NCI-H1105 treated with DMSO at 0.1 percent for 48 hours (cell line): Measurements from ENCODE around the gene CTSC.

Experiments
- DNase-seq: peaks from one replicate; lab custom pipeline; 2025; lab: John Stamatoyannopoulos, UW

CTSC gene

DNA sequence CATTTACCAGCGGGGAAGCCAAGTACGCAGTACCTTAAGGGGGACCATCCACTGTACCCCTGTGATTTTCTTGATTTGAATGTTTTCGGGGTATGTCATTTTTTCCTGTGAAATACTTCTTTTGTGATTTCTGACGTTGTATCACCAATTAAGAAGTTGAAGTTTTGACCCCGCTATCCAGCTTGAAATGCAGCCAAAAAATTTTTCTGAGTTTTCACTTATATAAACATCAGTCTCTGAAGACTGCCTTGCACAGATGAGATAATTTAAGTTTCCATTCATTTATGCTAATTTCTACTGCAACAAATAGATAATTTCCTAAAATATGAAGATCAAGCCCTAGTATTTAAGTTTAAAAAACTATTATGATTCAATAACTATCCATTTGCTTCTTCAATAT, 20.0 kb downstream of the CTSC start:
- no peak for DNase-seq

GRCh38 chr11:88315981-88316441, 21.5 kb downstream of the CTSC start:
- DNase-seq = no peak

DNA sequence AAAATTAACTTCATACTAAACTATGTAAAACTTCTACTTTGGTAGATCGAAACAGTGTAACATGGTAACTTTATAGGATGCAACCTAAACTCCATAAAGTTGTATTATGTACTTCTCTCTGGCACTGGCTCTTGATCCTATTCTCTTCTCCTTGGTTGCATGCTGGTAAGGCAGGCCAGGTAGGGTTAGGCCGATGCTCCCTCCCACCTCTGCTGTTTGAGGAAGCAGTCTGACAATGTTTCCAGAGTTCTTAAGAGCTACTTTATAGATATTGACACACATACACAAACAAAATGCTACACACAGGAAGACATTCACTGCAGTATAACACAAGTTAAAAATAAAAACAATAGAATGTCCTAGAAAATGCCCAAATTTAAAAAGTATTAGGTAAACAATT, 22.5 kb downstream of the CTSC start:
- DNase-seq = no peak

GRCh38 chr11:88313441-88313840, 24.1 kb downstream of the CTSC start:
- no peak for DNase-seq

DNA sequence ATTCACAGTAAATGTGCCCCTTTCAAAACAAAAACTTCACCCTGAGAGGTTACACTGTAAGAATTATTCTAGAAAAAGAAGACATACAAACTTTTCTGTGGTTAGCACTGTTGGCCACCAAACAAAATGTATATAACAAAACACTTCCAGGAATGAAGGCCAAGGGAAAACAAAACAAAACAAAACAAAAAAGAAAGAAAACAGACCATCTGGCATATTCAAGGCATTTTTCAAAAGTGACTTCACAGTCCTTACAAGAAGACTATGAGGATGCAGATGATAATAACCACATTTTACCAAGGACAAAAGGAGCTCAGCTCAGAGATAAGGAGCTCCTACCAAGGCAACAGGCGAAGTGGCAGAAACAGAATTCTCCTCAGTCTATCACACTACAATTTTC, 24.9 kb downstream of the CTSC start:
- DNase-seq = no peak

- DNase-seq = no peak
Observed at GRCh38 chr11:88310246-88310645, 27.3 kb downstream of the CTSC start.

DNA sequence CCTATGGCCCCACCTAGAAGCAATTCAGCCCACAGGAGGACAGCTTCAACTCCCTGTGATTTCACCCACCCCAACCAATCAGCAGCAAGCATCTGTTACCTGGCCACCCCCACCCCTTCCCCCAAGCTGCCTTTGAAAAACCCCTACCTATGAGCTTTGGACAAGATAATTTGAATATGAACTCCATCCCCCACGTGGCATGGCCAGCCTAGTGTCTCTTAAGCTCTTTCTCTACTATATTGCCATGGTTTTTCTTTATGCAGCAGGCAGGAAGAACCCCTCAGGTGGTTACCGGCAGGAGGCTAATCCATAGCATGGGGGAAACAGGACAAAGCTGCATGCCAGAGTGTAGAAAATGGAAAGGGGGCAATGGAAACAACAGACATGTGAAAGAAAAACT, 29.0 kb downstream of the CTSC start:
- no peak for DNase-seq

GRCh38 chr11:88307749-88308425, 29.6 kb downstream of the CTSC start:
- DNase-seq = no peak

DNA sequence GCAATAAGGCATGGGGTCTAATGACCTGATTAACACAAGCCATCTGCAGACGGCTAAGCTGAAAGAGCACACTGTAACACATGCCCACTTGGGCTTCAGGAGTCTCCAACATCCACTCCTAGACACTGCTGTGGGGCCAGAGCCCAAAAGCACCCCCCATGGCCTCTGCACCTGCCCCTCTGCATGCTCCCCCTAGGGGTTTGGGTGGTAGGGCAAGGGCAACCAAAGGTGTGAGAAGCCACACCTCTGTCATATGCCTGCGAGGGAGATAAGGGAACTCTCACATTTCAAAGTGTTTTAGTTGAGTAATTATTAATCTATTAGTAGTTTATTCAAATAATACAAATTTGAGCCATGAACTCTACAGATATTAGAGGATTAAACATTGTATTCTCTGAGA, 30.8 kb downstream of the CTSC start:
- no peak for DNase-seq

- no peak for DNase-seq
Observed at GRCh38 chr11:88305430-88305829, 32.1 kb downstream of the CTSC start.

DNA sequence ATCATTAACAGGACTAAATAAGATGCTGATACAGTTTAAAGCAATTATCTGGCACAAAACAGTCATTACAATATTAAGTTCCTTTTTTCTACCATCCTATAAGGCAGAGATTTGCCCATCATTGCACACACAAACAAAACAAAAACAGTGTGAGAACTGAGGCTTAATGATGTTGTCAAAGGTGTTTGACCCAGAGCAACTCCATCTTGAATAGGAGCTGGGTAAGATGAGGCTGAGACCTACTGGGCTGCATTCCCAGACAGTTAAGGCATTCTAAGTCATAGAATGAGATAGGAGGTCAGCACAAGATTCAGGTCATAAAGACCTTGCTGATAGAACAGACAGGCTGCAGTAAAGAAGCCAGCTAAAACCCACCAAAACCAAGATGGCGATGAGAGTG, 33.2 kb downstream of the CTSC start:
- no peak for DNase-seq

- no peak for DNase-seq
Observed at GRCh38 chr11:88303037-88303436, 34.5 kb downstream of the CTSC start.

DNA sequence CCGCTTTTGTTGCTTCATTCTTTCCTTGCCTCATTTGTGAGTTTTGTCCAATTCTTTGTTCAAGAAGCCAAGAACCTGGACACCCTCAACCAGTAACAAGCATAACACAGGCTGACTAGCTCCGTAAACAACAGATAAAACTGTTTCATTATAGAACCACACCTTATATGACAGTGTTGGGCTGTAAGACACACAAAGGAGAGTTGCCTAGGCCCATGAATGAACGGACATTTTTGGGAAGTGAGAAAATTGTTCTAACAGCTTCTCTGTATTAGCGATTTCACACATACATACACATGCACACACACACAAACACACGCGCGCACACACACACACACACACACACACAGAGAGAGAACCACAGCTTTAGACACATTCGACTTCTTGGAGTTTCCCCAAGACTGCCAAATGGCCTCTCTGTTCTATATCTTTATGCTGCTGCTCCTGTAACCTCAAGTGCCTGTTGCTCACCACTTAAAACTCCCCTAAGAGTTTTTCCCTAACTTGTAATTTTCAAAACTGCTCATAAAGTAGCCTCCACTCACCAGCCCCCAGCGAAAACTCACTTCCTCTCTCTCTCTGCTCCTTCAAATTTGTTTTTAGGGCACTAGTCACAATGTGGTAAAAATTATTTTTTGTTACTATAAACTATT, 35.9 kb downstream of the CTSC start:
- DNase-seq = no peak

GRCh38 chr11:88300888-88301487, 36.5 kb downstream of the CTSC start:
- no peak for DNase-seq

DNA sequence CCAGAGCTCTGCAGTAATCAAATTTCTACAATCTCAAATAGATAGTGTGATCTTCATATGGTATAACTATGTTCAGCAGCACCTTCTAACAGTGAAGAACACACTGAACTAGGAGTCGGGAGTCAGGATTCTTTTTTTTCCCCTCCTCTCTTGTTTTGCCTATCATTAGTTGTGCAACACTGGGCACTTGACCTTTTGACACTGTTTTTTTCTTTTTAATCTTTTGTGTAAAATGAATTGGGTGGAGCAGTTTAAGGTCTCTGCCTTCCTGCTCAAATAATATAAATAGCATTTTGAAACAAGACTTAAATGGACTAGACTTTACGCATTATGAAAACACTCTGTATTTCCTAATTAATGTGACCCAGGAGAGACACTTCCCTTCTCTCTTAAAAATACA, 39.7 kb downstream of the CTSC start:
- no peak for DNase-seq

- no peak for DNase-seq
Observed at GRCh38 chr11:88297421-88297820, 40.1 kb downstream of the CTSC start.

DNA sequence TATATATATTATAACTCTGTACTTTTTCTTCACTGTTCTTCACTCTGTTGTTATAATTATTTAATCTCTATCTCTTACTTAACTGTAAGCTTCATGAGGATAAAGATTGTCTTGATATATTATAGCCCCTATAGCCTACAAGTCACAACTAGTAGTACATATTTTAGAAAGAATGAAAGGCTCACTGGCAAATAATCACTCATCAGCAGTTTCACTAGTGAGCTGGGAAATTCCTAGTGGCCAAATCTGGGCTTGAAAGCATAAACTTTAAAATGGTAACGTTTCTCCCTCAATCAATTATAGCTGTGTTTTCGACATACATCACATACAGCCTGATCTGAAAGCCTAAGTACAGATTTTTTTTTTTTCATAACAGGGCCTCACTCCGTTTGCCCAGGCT, 42.5 kb downstream of the CTSC start:
- DNase-seq = no peak

GRCh38 chr11:88293931-88294330, 43.6 kb downstream of the CTSC start:
- no peak for DNase-seq

DNA sequence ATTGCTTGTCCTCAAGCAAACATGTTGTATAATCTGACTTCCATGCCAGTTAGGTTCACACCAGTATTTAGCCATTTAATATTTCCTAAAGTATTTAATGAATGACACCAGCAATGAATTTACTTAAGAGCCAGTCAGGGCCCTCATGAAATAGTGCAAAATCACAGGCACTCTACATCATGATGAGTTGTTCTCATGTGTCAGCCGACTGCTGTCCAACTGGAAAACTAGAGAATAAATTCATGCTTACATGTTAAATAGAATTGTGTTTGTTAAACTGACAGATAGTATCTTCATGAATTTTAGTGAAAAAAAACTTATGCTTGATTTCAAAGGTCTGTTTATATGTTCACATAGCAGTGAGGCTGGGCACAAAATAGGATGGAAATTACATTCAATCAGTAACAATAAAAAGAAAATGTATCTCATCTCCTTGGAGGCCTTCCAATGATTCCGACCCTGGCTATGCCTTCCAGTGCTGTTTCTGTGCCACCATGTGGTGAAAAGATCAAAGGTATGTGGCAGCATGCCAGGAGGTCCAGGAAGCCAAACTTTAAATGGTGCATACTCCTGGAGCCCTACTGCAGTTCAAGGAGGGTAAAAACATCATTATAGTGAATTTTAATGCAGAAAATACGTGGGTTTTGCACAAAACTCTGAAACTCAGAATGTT, 45.2 kb downstream of the CTSC start:
- peak; percentile 86 for DNase-seq

DNA sequence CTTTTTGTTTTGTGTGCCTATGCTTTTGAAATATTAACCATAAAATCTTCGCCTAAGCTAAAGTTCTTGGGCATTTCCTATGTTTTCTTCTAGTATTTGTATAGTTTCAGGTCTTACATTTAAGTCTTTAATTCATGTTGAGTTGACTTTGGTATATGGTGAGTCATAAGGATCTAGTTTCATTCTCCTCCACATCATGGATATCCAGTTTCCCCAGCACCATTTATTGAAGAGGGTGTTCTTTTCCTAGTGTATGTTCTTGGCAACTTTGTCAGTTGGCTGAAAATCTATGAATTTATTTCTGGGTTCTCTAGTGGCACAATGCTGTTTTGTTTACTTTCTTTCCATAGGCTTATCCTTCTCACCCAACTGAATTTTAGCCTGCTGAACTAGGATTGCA, 49.0 kb downstream of the CTSC start:
- peak; percentile 92 for DNase-seq

- peak; percentile 70 for DNase-seq
Observed at GRCh38 chr11:88284336-88285050, 53.0 kb downstream of the CTSC start.
